Muscle of back (tissue), 13 donors: ENCODE data around the gene SCUBE1. TPM values are rescaled to one million over a fixed set of nuclear protein-coding genes. Genes with fewer than 3 reads are reported as not detected.
A peak's percentile ranks its signal among the peaks of the same experiment; 100 is the strongest.

Source experiments
- DNase-seq, 3 donors: peaks; one replicate each; pipeline versions ENCODE4 v3.0.0 to v3.0.0-alpha.2; 2013
- long read RNA-seq, 9 donors: transcript quantifications; one replicate each; lab custom pipeline, GENCODE V29; 2026
- polyA plus RNA-seq, 10 donors: library from polyadenylated mRNA; unstranded; fragments of 120-200 nt; gene quantifications; one replicate each; pipeline ENCODE4 v1.2.1, GENCODE V29; 2013; ENCODE audit not compliant: insufficient read length in 10 of 10

SCUBE1 gene
- 1 to 10 TPM in 2 of 10 donors, under 1 TPM in 8; 0.20 to 1.1 (median 0.49) TPM for polyA plus RNA-seq
- long read RNA-seq, donor 1 = 0 reads
- long read RNA-seq, donor 2 = 0 reads
- long read RNA-seq, donor 3 = 0 reads
- long read RNA-seq, donor 4 = 0 reads
- long read RNA-seq, donor 5 = 0 reads
- long read RNA-seq, donor 6 = 0 reads
- long read RNA-seq, donor 7 = 0 reads
- long read RNA-seq, donor 8 = 0 reads
- long read RNA-seq, donor 9 = 0 reads

GRCh38 chr22:43343262-43343669 is at the start of gene SCUBE1:
TSS of gene SCUBE1 (minus strand) at chr22:43343372. CDS start at chr22:43343261, 111 bp downstream.
- peak; percentile 17 to 78 (median 66) for DNase-seq

- no peak for DNase-seq
Measured at GRCh38 chr22:43392385-43392989, 49.3 kb upstream of the SCUBE1 start.

- no peak for DNase-seq
Measured at GRCh38 chr22:43391306-43391705, 48.1 kb upstream of the SCUBE1 start.

GRCh38 chr22:43390872-43391271 is 47.7 kb upstream of the SCUBE1 start:
- DNase-seq = no peak

GRCh38 chr22:43390166-43390565 is 47.0 kb upstream of the SCUBE1 start:
- no peak for DNase-seq

- DNase-seq = no peak
Measured at GRCh38 chr22:43389227-43389836, 46.2 kb upstream of the SCUBE1 start.

- DNase-seq = peak; percentile 18 to 72 (median 56)
Measured at GRCh38 chr22:43388420-43388851, 45.3 kb upstream of the SCUBE1 start.

GRCh38 chr22:43387815-43388214 is 44.6 kb upstream of the SCUBE1 start:
- DNase-seq = no peak

GRCh38 chr22:43385770-43386641 is 42.8 kb upstream of the SCUBE1 start:
- peak; percentile 67 to 91 (median 88) for DNase-seq

- no peak for DNase-seq
Measured at GRCh38 chr22:43384863-43385262, 41.7 kb upstream of the SCUBE1 start.

GRCh38 chr22:43381693-43382092 is 38.5 kb upstream of the SCUBE1 start:
- no peak for DNase-seq

GRCh38 chr22:43377896-43378704 is 34.9 kb upstream of the SCUBE1 start:
- DNase-seq = peak; percentile 10 to 71 (median 47)

GRCh38 chr22:43377548-43377895 is 34.4 kb upstream of the SCUBE1 start:
- peak in 1 of 3 donors; percentile 7 for DNase-seq

- DNase-seq = no peak
Measured at GRCh38 chr22:43376765-43377547, 33.8 kb upstream of the SCUBE1 start.

GRCh38 chr22:43375951-43376455 is 32.8 kb upstream of the SCUBE1 start:
- no peak for DNase-seq

GRCh38 chr22:43370036-43370435 is 26.9 kb upstream of the SCUBE1 start:
- no peak for DNase-seq

GRCh38 chr22:43365715-43366440 is 22.7 kb upstream of the SCUBE1 start:
- no peak for DNase-seq

- no peak for DNase-seq
Measured at GRCh38 chr22:43364169-43364435, 20.9 kb upstream of the SCUBE1 start.

- DNase-seq = peak in 1 of 3 donors; percentile 36
Measured at GRCh38 chr22:43363315-43364168, 20.4 kb upstream of the SCUBE1 start.
